Neural cell (in vitro differentiated cells): ENCODE data around the gene PRKAB1. TPM values are rescaled to one million over a fixed set of nuclear protein-coding genes. Genes with fewer than 3 reads are reported as not detected.

Source experiments
- H2AFZ ChIP-seq: fragments of 200-600, 300-800 bp; sonication (generic), shearing (Covaris generic); 2 replicates; pipeline ENCODE4 v1.6.0; 2014; ENCODE audit warnings: low read depth, mild to moderate bottlenecking, antibody characterized with exemption, low read length, moderate library complexity
- H3F3A ChIP-seq: fragments of 200-600 bp; shearing (Covaris generic); 2 replicates; pipeline ENCODE4 v1.6.1; 2016; ENCODE audit warnings: mild to moderate bottlenecking, moderate library complexity, mixed read lengths, antibody characterized with exemption, low read length; ENCODE audit not compliant: insufficient read depth, poor library complexity, severe bottlenecking
- H3K27ac ChIP-seq: fragments of 200-600, 300-800 bp; sonication (generic), shearing (Covaris generic); 2 replicates; pipeline ENCODE4 v1.5.1; 2014; ENCODE audit warnings: mild to moderate bottlenecking, low read length, moderate library complexity
- H3K27me3 ChIP-seq: fragments of 300-800, 200-600 bp; sonication (generic), shearing (Covaris generic); 2 replicates; pipeline ENCODE4 v1.6.0; 2014; ENCODE audit warnings: mild to moderate bottlenecking, low read depth, low read length, moderate library complexity; ENCODE audit not compliant: insufficient read depth
- H3K36me3 ChIP-seq: fragments of 300-800, 200-600 bp; sonication (generic), shearing (Covaris generic); 2 replicates; pipeline ENCODE4 v1.5.1; 2014; ENCODE audit warnings: mild to moderate bottlenecking, antibody characterized with exemption, low read length, moderate library complexity; ENCODE audit not compliant: insufficient read depth
- H3K4me2 ChIP-seq: fragments of 300-800, 200-600 bp; sonication (generic), shearing (Covaris generic); 2 replicates; pipeline ENCODE4 v1.6.0; 2014; ENCODE audit warnings: mild to moderate bottlenecking, low read length
- H3K4me3 ChIP-seq: fragments of 300-800, 200-600 bp; sonication (generic), shearing (Covaris generic); 2 replicates; pipeline ENCODE4 v1.5.1; 2014; ENCODE audit warnings: mild to moderate bottlenecking, low read length, moderate library complexity
- H3K79me2 ChIP-seq: fragments of 200-600 bp; shearing (Covaris generic); replicated peaks from 2 replicates; pipeline ENCODE4 v1.6.0; 2014; ENCODE audit warnings: mild to moderate bottlenecking, low read length, moderate library complexity; ENCODE audit not compliant: insufficient read depth
- H3K9ac ChIP-seq: fragments of 300-800, 200-600 bp; sonication (generic), shearing (Covaris generic); 2 replicates; pipeline ENCODE4 v1.6.1; 2016; ENCODE audit warnings: mild to moderate bottlenecking, low read length, mixed read lengths
- H3K9me2 ChIP-seq: fragments of 200-600 bp; shearing (Covaris generic); 2 replicates; pipeline ENCODE4 v1.6.1; 2016; ENCODE audit warnings: mild to moderate bottlenecking, low read length, mixed read lengths; ENCODE audit not compliant: insufficient read depth
- H3K9me3 ChIP-seq: fragments of 200-600, 300-800 bp; sonication (generic), shearing (Covaris generic); 2 replicates; pipeline ENCODE4 v1.6.1; 2016; ENCODE audit warnings: mild to moderate bottlenecking, mixed run types, low read length, moderate library complexity, mixed read lengths
- H4K20me1 ChIP-seq: fragments of 200-600 bp; shearing (Covaris generic); 2 replicates; pipeline ENCODE4 v1.6.1; 2016; ENCODE audit warnings: mild to moderate bottlenecking, mixed run types; ENCODE audit not compliant: insufficient read depth
- EP300 ChIP-seq: fragments of 450-650 bp; conservative IDR thresholded peaks from 2 replicates; pipeline ENCODE4 v1.6.1; 2014; ENCODE audit warnings: antibody characterized with exemption, mild to moderate bottlenecking, moderate library complexity; ENCODE audit not compliant: poor library complexity, severe bottlenecking
- EZH2 ChIP-seq: fragments of 200-600, 300-800 bp; shearing (Covaris generic), sonication (generic); IDR thresholded peaks from 2 replicates; pipeline ENCODE4 v1.6.1; 2014; ENCODE audit warnings: antibody characterized with exemption, low read length, borderline replicate concordance, mild to moderate bottlenecking; ENCODE audit not compliant: insufficient read depth, poor library complexity, severe bottlenecking
- MXI1 ChIP-seq: fragments of 450-650 bp; conservative IDR thresholded peaks from 2 replicates; pipeline ENCODE4 v1.6.1; 2014; ENCODE audit warnings: antibody characterized with exemption, mild to moderate bottlenecking; ENCODE audit not compliant: poor library complexity, severe bottlenecking
- POLR2AphosphoS5 ChIP-seq: IDR thresholded peaks from 2 replicates; pipeline ENCODE4 v1.6.1; 2012
- RAD21 ChIP-seq: fragments of 450-650 bp; conservative IDR thresholded peaks from 2 replicates; pipeline ENCODE4 v1.6.1; 2014; ENCODE audit warnings: antibody characterized with exemption, mild to moderate bottlenecking, moderate library complexity
- SMC3 ChIP-seq: fragments of 450-650 bp; conservative IDR thresholded peaks from 2 replicates; pipeline ENCODE4 v1.6.1; 2014; ENCODE audit warnings: antibody characterized with exemption, mild to moderate bottlenecking, moderate library complexity; ENCODE audit not compliant: poor library complexity
- TAF1 ChIP-seq: IDR thresholded peaks from 2 replicates; pipeline ENCODE4 v1.6.1; 2012; ENCODE audit warnings: low read depth
- polyA plus RNA-seq: library from polyadenylated mRNA; depleted of rRNA; stranded (reverse); fragments of >200 nt; gene quantifications from 2 replicates; pipeline ENCODE4 v1.2.3, GENCODE V29; 2014
- TF ChIP-seq, protein P1 (sequence below): fragments of 450-650 bp; IDR thresholded peaks from 2 replicates; pipeline ENCODE4 v1.5.1; 2014; ENCODE audit warnings: antibody characterized with exemption, mild to moderate bottlenecking, moderate library complexity; ENCODE audit not compliant: poor library complexity, severe bottlenecking
- TF ChIP-seq, protein P2 (sequence below): IDR thresholded peaks from 2 replicates; pipeline ENCODE4 v1.6.1; 2012; ENCODE audit warnings: borderline replicate concordance

PRKAB1 gene
- polyA plus RNA-seq, 1 donor from 2014 or later, result 38.0 TPM

DNA sequence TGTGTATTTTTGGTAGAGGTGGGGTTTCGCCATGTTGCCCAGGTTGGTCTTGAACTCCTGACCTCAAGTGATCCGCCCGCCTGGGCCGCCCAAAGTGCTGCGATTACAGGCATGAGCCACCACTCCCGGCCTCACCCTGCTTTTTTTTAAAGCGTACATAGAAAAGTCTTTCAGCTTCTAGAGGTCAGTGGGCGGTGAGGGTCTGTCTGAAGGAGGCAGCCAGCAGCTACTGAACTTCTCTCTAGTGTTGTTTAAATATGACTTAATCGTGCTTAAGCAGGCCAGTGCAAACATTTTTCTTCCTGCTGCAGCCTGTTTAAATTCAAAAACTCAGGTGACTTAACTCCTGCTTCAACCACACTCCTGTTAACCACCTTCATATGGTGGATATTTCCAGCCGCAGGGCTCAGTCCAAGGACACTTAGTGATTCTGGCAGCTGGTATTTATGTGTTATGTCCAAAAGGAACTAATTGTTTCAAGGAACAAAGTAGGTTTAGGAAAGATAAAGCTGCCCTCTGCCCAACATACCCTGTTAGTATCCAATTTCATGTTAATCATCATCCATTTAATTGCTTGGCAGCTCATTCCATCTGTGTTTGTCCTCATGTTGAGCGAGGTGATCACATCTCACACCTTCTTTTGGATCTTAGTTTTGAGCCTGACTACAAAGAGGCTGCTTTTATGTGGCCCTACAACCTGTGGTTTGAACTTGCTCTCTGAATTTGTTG, 2.0 kb downstream of the PRKAB1 start:
- Histone ChIP-seq H3K9ac (no peak overlapping the region), H3K9me3 (no peaks in the 10 kb centered on the region), H3K36me3 (no peaks in the 10 kb centered on the region), H3K27ac (no peak overlapping the region), H3K4me2 (no peak overlapping the region), H3K79me2 (peaks cover 11% of the 10 kb centered on the region), H2AFZ (no peak overlapping the region), H3K27me3 (no peaks in the 10 kb centered on the region), H4K20me1 (no peaks in the 10 kb centered on the region), H3K4me3 (peak overlapping the region; percentile 37), H3K9me2 (no peaks in the 10 kb centered on the region), H3F3A (no peaks in the 10 kb centered on the region)
- TF ChIP-seq EP300 (no peak), RAD21 (no peak), MXI1 (no peak), POLR2AphosphoS5 (no peak), SMC3 (no peak), EZH2 (no peak), TAF1 (no peak)
- TF ChIP-seq, protein P1, sequence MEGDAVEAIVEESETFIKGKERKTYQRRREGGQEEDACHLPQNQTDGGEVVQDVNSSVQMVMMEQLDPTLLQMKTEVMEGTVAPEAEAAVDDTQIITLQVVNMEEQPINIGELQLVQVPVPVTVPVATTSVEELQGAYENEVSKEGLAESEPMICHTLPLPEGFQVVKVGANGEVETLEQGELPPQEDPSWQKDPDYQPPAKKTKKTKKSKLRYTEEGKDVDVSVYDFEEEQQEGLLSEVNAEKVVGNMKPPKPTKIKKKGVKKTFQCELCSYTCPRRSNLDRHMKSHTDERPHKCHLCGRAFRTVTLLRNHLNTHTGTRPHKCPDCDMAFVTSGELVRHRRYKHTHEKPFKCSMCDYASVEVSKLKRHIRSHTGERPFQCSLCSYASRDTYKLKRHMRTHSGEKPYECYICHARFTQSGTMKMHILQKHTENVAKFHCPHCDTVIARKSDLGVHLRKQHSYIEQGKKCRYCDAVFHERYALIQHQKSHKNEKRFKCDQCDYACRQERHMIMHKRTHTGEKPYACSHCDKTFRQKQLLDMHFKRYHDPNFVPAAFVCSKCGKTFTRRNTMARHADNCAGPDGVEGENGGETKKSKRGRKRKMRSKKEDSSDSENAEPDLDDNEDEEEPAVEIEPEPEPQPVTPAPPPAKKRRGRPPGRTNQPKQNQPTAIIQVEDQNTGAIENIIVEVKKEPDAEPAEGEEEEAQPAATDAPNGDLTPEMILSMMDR, result no peak
- TF ChIP-seq, protein P2, sequence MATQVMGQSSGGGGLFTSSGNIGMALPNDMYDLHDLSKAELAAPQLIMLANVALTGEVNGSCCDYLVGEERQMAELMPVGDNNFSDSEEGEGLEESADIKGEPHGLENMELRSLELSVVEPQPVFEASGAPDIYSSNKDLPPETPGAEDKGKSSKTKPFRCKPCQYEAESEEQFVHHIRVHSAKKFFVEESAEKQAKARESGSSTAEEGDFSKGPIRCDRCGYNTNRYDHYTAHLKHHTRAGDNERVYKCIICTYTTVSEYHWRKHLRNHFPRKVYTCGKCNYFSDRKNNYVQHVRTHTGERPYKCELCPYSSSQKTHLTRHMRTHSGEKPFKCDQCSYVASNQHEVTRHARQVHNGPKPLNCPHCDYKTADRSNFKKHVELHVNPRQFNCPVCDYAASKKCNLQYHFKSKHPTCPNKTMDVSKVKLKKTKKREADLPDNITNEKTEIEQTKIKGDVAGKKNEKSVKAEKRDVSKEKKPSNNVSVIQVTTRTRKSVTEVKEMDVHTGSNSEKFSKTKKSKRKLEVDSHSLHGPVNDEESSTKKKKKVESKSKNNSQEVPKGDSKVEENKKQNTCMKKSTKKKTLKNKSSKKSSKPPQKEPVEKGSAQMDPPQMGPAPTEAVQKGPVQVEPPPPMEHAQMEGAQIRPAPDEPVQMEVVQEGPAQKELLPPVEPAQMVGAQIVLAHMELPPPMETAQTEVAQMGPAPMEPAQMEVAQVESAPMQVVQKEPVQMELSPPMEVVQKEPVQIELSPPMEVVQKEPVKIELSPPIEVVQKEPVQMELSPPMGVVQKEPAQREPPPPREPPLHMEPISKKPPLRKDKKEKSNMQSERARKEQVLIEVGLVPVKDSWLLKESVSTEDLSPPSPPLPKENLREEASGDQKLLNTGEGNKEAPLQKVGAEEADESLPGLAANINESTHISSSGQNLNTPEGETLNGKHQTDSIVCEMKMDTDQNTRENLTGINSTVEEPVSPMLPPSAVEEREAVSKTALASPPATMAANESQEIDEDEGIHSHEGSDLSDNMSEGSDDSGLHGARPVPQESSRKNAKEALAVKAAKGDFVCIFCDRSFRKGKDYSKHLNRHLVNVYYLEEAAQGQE, result no peak

DNA sequence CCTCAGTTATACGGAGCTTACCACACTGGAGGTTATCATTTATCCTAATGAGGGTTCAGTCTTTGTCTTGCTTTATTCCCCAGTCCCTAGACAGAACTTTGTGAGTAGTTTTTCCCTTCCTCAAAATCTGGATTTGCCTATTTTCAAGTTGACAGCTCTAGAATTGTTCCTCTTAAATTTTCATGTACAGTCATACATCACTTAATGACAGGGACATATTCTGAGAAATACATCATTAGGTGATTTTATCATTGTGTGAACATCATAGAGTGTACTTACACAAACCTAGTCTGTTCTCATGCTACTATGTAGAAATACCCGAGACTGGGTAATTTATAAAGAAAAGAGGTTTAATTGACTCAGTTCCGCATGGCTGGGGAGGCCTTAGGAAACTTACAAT, 3.1 kb downstream of the PRKAB1 start:
- Histone ChIP-seq H2AFZ (no peak overlapping the region), H3K9ac (no peak overlapping the region), H3K4me3 (no peak overlapping the region), H3K9me3 (no peaks in the 10 kb centered on the region), H3F3A (no peaks in the 10 kb centered on the region), H3K79me2 (peaks cover 11% of the 10 kb centered on the region), H3K27me3 (no peaks in the 10 kb centered on the region), H3K9me2 (no peaks in the 10 kb centered on the region), H3K27ac (no peak overlapping the region), H3K4me2 (no peak overlapping the region), H4K20me1 (no peaks in the 10 kb centered on the region), H3K36me3 (no peaks in the 10 kb centered on the region)
- TF ChIP-seq EZH2 (no peak), RAD21 (no peak), SMC3 (no peak), MXI1 (no peak), TAF1 (no peak), POLR2AphosphoS5 (no peak), EP300 (no peak)
- TF ChIP-seq, protein P2, result no peak
- TF ChIP-seq, protein P1, result no peak
